GM12891 (cell line): ENCODE measurements around the gene SLC6A11.

Source experiments
- PAX5 ChIP-seq: IDR thresholded peaks from 2 replicates; pipeline ENCODE4 v1.6.1; 2011; ENCODE audit warnings: low read length, moderate library complexity, mild to moderate bottlenecking; ENCODE audit not compliant: insufficient read depth, severe bottlenecking
- POLR2A ChIP-seq: IDR thresholded peaks from 2 replicates; pipeline ENCODE4 v1.6.1; 2011; ENCODE audit warnings: low read depth, low read length, control low read depth
- POLR2AphosphoS5 ChIP-seq: IDR thresholded peaks from 2 replicates; pipeline ENCODE4 v1.6.1; 2011; ENCODE audit warnings: low read depth, low read length, control low read depth
- SPI1 ChIP-seq: IDR thresholded peaks from 2 replicates; pipeline ENCODE4 v1.6.1; 2011; ENCODE audit warnings: low read depth, low read length, control low read depth
- TAF1 ChIP-seq: IDR thresholded peaks from 2 replicates; pipeline ENCODE4 v1.6.1; 2011; ENCODE audit warnings: low read depth, low read length, control low read depth

DNA sequence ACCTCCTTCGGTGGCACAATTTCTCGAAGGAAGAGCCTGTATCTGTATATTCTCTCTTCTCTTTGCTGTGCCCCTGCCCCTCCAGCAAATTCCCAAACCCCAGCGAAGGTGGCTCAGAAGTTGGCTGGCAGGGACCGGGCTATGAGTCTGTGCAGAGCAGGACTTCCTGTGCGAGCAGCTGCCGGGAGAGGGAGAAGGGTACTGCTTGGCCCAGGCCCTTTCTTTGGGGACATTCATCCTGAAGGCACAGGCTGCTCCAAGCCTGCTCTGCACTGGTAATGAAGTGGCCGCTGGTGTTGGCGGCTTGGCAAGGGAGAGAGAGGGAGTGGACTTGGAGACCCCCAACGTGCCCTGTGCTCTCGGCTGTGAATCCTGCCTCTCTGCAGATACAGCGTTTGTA is 1.5 kb downstream of the SLC6A11 start:
- TF ChIP-seq POLR2A, result no peak
- TF ChIP-seq POLR2AphosphoS5, result no peak
- TF ChIP-seq TAF1, result no peak
- TF ChIP-seq SPI1, result no peak
- no peak for TF ChIP-seq PAX5
